Measurements from ENCODE around the gene FARSA. TPM values are rescaled to one million over a fixed set of nuclear protein-coding genes. Genes with fewer than 3 reads are reported as not detected.
A peak's percentile ranks its signal among the peaks of the same experiment; 100 is the strongest.

FARSA gene
- total and polyA plus RNA-seq, 2 of the 8 experiments (the other 6 are each of a cell fraction or from before 2014, with no cell fraction given): 61.0 to 103 TPM

DNA sequence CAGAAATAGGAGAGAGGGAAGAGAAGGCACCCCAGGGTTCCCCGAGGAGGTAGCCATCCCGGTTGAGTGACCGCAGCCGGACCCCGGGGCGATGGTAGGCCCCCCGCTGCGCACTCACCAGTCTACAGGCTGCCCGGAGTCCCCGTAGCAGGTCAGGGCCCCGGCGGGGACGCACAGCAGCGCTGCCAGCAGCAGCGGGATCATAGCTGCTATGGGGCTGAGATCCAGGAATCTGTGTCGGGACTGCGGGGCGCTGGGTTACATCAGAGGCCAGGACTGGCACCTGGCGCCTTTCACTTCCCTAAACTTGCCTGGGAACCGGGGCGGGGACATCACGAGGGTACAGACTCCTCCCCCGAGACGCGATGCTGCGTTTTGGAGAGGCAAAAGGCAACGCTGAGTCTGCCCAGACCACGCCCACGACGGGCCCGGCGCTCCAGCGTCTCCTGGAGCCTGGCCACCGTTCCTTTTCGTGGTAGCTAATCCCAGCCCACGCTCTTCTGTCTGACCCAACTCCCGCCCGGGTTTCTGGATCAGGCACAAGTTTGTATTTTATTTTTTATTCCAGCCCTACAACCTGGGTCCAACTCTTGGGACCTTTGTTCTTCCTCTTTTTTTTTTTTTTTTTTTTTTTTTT is 52.2 kb downstream of the FARSA start, which contains the start of gene DNASE2 (continued):
- TF ChIP-seq CHD7 (IDR thresholded peaks at IDR 0.05; ENCODE audit: insufficient replicate concordance, low read length) (no peak), ZNF274 (IDR thresholded peaks at IDR 0.05; ENCODE audit: borderline replicate concordance, extremely low read depth, low read length) (no peak), KDM1A (IDR thresholded peaks at IDR 0.05; ENCODE audit: borderline replicate concordance, low read length) (no peak), BRCA1 (IDR thresholded peaks at IDR 0.05; ENCODE audit: low read depth, low read length) (no peak), TAF7 (optimal IDR thresholded peaks at IDR 0.05; ENCODE audit: borderline replicate concordance, low read depth, low read length) (no peak), TEAD4 (IDR thresholded peaks at IDR 0.05; ENCODE audit: low read depth, low read length) (no peak), RBBP5 (IDR thresholded peaks at IDR 0.05; ENCODE audit: borderline replicate concordance, low read depth, low read length) (no peak), POLR2AphosphoS5 (IDR thresholded peaks at IDR 0.05; ENCODE audit: low read depth, low read length) (peak; percentile 77; the same call in 1 of the 2 replicates), CHD1 (IDR thresholded peaks at IDR 0.05; ENCODE audit: low read depth, low read length) (no peak), GTF2F1 (IDR thresholded peaks at IDR 0.05; ENCODE audit: borderline replicate concordance, low read depth, low read length) (no peak), MAFK (IDR thresholded peaks at IDR 0.05; ENCODE audit: low read depth, low read length) (no peak), KDM5A (IDR thresholded peaks at IDR 0.05; ENCODE audit: low read length) (no peak)
